ENCODE data around the gene LRRFIP1. TPM values are rescaled to one million over a fixed set of nuclear protein-coding genes. Genes with fewer than 3 reads are reported as not detected.
"Not testable (repeated sequence)": the region's sequence is repeated elsewhere in the genome, so short reads cannot be mapped to it uniquely, and the experiment has no call there.

LRRFIP1 gene
- total RNA-seq, 1 donor from 2014 or later = 133 TPM

DNA sequence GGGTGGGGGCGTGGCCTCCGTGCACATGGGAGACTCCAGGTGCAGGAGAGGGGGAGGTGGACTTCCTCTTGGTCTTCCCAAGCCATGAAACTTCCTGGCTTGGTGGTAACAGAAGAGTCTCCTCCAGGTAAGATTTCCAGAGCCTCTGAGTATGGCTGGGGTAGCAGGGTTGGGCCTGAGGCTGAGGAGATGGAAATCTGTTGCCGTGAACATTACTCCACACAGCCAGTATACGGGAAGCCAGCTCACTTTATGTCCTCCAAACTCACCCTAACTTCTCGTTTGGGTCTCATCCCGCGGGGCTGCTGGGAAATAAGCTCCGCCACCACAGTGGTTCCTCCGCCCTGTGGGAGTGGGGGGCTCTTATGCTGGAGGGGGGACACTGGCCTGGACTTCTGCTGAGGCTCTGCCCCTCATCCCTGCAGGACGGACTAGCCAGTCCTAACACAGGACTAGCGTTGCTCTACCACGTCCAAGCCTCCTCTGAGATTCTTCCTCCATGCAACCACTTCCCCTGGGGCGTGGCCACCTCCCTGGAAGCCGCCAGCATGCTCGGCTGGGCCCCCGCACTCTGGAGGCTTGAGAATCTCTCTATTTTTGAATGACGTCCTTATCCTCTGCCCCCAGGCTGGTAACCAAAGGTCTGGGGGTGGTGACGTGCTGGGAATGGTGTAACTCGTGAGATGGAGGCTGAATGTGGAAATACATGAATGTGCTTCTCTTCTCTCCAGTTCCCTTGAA, 36.1 kb upstream of the LRRFIP1 start:
- Histone ChIP-seq H3K27ac (peak overlapping the region; percentile 22 to 66), H3K27me3 (no peaks in the 10 kb centered on the region), H3K9me3 (no peaks in the 10 kb centered on the region), H3K36me3 (no peaks in the 10 kb centered on the region), H3K4me3 (no peak overlapping the region), H3K4me1 (peaks cover 15 to 38% of the 10 kb centered on the region in 2 donors)
- TF ChIP-seq, protein P1, sequence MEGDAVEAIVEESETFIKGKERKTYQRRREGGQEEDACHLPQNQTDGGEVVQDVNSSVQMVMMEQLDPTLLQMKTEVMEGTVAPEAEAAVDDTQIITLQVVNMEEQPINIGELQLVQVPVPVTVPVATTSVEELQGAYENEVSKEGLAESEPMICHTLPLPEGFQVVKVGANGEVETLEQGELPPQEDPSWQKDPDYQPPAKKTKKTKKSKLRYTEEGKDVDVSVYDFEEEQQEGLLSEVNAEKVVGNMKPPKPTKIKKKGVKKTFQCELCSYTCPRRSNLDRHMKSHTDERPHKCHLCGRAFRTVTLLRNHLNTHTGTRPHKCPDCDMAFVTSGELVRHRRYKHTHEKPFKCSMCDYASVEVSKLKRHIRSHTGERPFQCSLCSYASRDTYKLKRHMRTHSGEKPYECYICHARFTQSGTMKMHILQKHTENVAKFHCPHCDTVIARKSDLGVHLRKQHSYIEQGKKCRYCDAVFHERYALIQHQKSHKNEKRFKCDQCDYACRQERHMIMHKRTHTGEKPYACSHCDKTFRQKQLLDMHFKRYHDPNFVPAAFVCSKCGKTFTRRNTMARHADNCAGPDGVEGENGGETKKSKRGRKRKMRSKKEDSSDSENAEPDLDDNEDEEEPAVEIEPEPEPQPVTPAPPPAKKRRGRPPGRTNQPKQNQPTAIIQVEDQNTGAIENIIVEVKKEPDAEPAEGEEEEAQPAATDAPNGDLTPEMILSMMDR (IDR thresholded peaks at IDR 0.05) = no peak
- intact Hi-C loops (cut with DNase I) = loop anchor here (5.0 kb wide), 1 partner anchor 41 kb away; no protein-coding TSS in a partner anchor
- DNase-seq (ENCODE audit: low spot score in 2 of 2) = no peak

DNA sequence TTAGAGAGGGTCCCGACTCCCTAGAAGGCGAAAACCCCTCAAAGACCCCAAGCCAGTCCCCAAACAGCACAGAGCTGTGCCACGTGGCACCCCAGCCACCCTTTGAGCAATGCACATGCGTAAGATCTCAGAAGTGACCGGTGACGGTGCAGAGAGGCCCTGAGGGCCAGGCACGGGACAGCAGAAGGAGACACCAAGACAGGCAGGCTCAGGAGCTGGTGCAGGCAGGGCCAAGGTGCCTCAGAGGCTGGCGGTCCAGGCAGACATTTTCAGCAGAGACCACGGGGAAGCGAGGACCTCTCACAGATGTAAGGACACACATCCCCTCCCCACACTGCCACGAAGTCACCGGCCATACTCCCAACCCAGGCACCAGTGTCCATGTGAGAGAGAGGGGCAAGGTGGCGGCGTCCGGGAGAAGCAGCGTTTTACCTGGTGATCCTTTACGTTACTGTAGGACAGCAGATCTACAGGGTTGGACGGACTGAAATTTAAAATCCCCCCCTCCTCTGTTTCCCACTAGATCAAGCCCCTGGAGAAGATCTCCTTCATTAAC, 34.9 kb upstream of the LRRFIP1 start:
- intact Hi-C loops (cut with DNase I) = loop anchor here (5.0 kb wide), 1 partner anchor 40 kb away; no protein-coding TSS in a partner anchor
- peaks cover 15 to 38% of the 10 kb centered on the region in 2 donors for H3K4me1 ChIP-seq

DNA sequence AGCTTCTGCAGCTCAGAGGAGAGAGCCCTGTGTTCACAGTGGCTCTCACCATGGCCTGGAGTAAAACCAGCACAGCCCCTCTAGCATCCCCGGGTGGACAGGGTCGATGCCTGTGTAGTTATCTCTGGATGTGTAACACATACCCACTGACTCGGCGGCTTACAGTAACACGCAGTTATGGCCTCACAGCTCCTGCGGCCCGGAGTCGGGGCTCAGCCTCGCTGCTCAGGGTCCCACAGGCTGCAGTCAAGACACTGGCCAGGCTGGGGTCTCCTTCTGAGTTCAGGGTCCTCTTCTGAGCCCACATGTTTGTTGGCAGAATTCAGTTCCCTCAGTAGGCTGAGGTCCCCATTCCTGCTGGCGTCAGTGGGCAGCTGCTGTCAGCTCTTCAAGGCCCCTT, 34.4 kb upstream of the LRRFIP1 start:
- peaks cover 15 to 38% of the 10 kb centered on the region in 2 donors for H3K4me1 ChIP-seq
- intact Hi-C loops (cut with DNase I) = loop anchor here (5.0 kb wide), 1 partner anchor 39 kb away; no protein-coding TSS in a partner anchor
- peak overlapping the region; percentile 79 to 90 for H3K27ac ChIP-seq
- H3K4me3 ChIP-seq = no peak overlapping the region
- H3K9me3 ChIP-seq = no peaks in the 10 kb centered on the region
- H3K27me3 ChIP-seq = no peaks in the 10 kb centered on the region
- TF ChIP-seq, protein P1 (IDR thresholded peaks at IDR 0.05) = no peak
- no peak for DNase-seq (ENCODE audit: low spot score in 2 of 2)
- H3K36me3 ChIP-seq = no peaks in the 10 kb centered on the region

More for the DNA sequence above, 34.9 kb upstream of the LRRFIP1 start:
- no peak for DNase-seq (ENCODE audit: low spot score in 2 of 2)
- no peaks in the 10 kb centered on the region for H3K9me3 ChIP-seq
- H3K27ac ChIP-seq = peak overlapping the region; percentile 79 to 90
- no peaks in the 10 kb centered on the region for H3K36me3 ChIP-seq
- no peak overlapping the region for H3K4me3 ChIP-seq
- H3K27me3 ChIP-seq = no peaks in the 10 kb centered on the region
- TF ChIP-seq, protein P1 (IDR thresholded peaks at IDR 0.05) = no peak

DNA sequence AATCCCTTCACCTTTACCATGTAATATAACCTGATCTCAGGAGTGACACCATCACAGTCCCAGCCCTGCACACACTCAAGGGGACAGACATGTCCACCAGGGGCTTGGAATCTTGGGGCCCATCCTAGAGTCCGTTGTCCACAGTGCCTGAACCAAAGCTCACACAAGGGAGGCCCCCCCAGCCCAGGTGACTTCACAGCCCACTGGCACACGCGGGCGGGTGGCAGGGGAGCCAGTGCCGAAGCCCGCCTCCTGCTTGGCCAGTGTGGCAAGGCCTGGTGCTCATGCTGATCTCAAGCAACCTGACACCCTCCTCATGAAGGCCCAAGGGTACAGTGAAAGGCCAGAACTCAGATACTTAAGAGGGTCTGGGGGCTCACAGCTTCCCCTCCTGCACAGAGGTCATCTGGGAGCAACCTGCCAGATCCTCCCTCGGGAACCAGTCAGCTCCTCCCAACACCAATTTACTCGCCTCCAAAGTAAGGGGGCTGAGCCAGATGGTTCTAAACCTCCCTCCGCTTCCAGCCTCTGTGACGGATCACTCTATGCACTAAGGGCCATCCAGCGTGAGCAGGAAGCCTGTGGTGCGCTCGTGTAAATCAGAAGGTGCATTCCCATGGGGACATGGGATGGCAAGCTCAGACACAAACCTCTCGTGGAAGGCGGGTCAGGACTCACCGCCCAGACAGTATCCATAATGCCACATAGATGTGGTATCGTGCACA, 33.6 kb upstream of the LRRFIP1 start:
- Histone ChIP-seq H3K4me3 (no peak overlapping the region), H3K36me3 (no peaks in the 10 kb centered on the region), H3K27me3 (no peaks in the 10 kb centered on the region), H3K27ac (peak overlapping the region; percentile 79 to 90), H3K9me3 (no peaks in the 10 kb centered on the region), H3K4me1 (peaks cover 15 to 43% of the 10 kb centered on the region in 2 donors)
- no peak for DNase-seq (ENCODE audit: low spot score in 2 of 2)
- TF ChIP-seq, protein P1 (IDR thresholded peaks at IDR 0.05) = no peak
- intact Hi-C loops (cut with DNase I) = loop anchor here (5.0 kb wide), 1 partner anchor 39 kb away; no protein-coding TSS in a partner anchor

DNA sequence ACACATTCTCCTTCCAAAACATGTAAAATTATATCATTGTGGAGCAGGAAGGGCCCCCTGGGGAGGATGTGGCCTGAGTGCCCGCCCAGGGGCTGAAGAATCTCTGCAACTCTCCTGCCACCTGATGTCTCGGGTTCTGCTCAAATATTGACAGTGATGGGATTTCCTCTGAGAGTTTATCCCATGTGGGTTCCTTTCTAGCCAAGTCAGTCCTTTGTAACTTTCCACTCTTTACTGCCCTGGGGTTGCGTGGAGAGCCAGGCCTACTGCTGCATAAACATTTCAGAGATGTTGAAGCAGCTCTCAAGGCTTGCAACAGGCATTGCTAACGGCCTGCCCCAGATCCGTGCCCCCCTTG, 32.9 kb upstream of the LRRFIP1 start:
- intact Hi-C loops (cut with DNase I) = loop anchor here (5.0 kb wide), 1 partner anchor 38 kb away; no protein-coding TSS in a partner anchor
- no peaks in the 10 kb centered on the region for H3K9me3 ChIP-seq
- peak overlapping the region; percentile 79 to 90 for H3K27ac ChIP-seq
- TF ChIP-seq, protein P1 (IDR thresholded peaks at IDR 0.05) = no peak
- no peak overlapping the region for H3K4me3 ChIP-seq
- no peaks in the 10 kb centered on the region for H3K27me3 ChIP-seq
- H3K36me3 ChIP-seq = no peaks in the 10 kb centered on the region
- DNase-seq (ENCODE audit: low spot score in 2 of 2) = no peak
- peaks cover 18 to 47% of the 10 kb centered on the region in 2 donors for H3K4me1 ChIP-seq

DNA sequence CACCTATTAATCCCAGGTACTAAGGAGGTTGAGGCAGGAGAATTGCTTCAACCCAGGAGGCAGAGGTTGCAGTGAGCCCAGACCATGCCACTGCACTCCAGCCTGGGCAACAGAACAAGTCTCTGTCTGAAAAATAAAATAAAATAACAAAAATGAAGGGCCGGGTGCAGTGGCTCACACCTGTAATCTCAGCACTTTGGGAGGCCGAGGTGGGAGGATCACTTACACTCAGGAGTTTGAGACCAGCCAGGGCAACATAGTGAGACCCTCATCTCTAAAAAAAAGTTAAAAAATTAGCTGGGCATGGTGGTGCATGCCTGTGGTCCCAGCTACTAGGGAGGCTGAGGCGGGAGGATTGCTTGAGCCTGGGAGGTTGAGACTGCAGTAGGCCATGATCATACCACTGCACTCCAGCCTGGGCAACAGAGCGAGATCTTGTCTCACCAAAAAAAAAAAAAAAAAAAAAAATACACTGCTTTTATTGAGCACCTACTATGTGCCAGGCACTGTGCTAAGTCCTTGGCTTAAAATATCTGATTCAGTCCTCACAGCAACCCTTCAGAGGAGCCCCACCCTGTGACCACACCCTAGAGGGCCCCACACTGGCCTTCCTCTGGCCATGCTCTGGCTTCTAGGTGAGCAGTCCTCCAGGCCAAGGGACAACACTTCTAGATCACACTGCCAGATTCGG, 31.4 kb upstream of the LRRFIP1 start:
- Histone ChIP-seq H3K27ac (peak overlapping the region; percentile 90), H3K4me1 (peaks cover 20 to 52% of the 10 kb centered on the region in 2 donors)
- not testable (repeated sequence) for H3K4me3 ChIP-seq; DNase-seq (ENCODE audit: low spot score in 2 of 2); H3K36me3 ChIP-seq; H3K27me3 ChIP-seq; H3K9me3 ChIP-seq
- intact Hi-C loops (cut with DNase I) = loop anchor here (5.0 kb wide), 1 partner anchor 81 kb away; no protein-coding TSS in a partner anchor

Data from ascending aorta (tissue), 2 donors.